ENCODE measurements around the gene NBEAL2.

The NBEAL2 gene

GRCh38 chr3:46979958-46980497 is 562 bp downstream of the NBEAL2 start:
- H3K27me3 Mint-ChIP-seq (ENCODE audit: low read depth), result no peaks in the 10 kb centered on the region
- peaks cover 18% of the 10 kb centered on the region for H3K36me3 Mint-ChIP-seq (ENCODE audit: low read depth)
- DNase-seq (ENCODE audit: low spot score), result no peak
- peak overlapping the region; percentile 89 for H3K4me3 Mint-ChIP-seq
- H3K9me3 Mint-ChIP-seq, result no peaks in the 10 kb centered on the region
- peak overlapping the region; percentile 73 for H3K27ac Mint-ChIP-seq
- peaks cover 43% of the 10 kb centered on the region for H3K4me1 Mint-ChIP-seq (ENCODE audit: low read depth)

GRCh38 chr3:46981932-46982471 is 2.5 kb downstream of the NBEAL2 start:
- peaks cover 56% of the 10 kb centered on the region for H3K4me1 Mint-ChIP-seq (ENCODE audit: low read depth)
- no peaks in the 10 kb centered on the region for H3K27me3 Mint-ChIP-seq (ENCODE audit: low read depth)
- no peaks in the 10 kb centered on the region for H3K9me3 Mint-ChIP-seq
- peak overlapping the region; percentile 89 for H3K4me3 Mint-ChIP-seq
- H3K36me3 Mint-ChIP-seq (ENCODE audit: low read depth), result peaks cover 24% of the 10 kb centered on the region
- DNase-seq (ENCODE audit: low spot score), result no peak
- H3K27ac Mint-ChIP-seq, result peak overlapping the region; percentile 71

- peak overlapping the region; percentile 18 for H3K4me3 Mint-ChIP-seq
- H3K27me3 Mint-ChIP-seq (ENCODE audit: low read depth), result no peaks in the 10 kb centered on the region
- H3K27ac Mint-ChIP-seq, result peak overlapping the region; percentile 61
- H3K9me3 Mint-ChIP-seq, result no peaks in the 10 kb centered on the region
- no peak for DNase-seq (ENCODE audit: low spot score)
- H3K36me3 Mint-ChIP-seq (ENCODE audit: low read depth), result peaks cover 27% of the 10 kb centered on the region
- peaks cover 59% of the 10 kb centered on the region for H3K4me1 Mint-ChIP-seq (ENCODE audit: low read depth)
Measured at GRCh38 chr3:46982546-46982945, 3.1 kb downstream of the NBEAL2 start.

GRCh38 chr3:46984591-46985459 is 5.4 kb downstream of the NBEAL2 start:
- H3K36me3 Mint-ChIP-seq (ENCODE audit: low read depth), result peaks cover 39% of the 10 kb centered on the region
- no peak overlapping the region for H3K4me3 Mint-ChIP-seq
- DNase-seq (ENCODE audit: low spot score), result no peak
- H3K27ac Mint-ChIP-seq, result peak overlapping the region; percentile 31
- peaks cover 71% of the 10 kb centered on the region for H3K4me1 Mint-ChIP-seq (ENCODE audit: low read depth)
- no peaks in the 10 kb centered on the region for H3K27me3 Mint-ChIP-seq (ENCODE audit: low read depth)
- H3K9me3 Mint-ChIP-seq, result no peaks in the 10 kb centered on the region

GRCh38 chr3:46985588-46985987 is 6.1 kb downstream of the NBEAL2 start:
- H3K27me3 Mint-ChIP-seq (ENCODE audit: low read depth), result no peaks in the 10 kb centered on the region
- H3K9me3 Mint-ChIP-seq, result no peaks in the 10 kb centered on the region
- no peak for DNase-seq (ENCODE audit: low spot score)
- H3K4me3 Mint-ChIP-seq, result peak overlapping the region; percentile 89
- H3K27ac Mint-ChIP-seq, result peak overlapping the region; percentile 91
- peaks cover 45% of the 10 kb centered on the region for H3K36me3 Mint-ChIP-seq (ENCODE audit: low read depth)
- H3K4me1 Mint-ChIP-seq (ENCODE audit: low read depth), result peaks cover 77% of the 10 kb centered on the region

GRCh38 chr3:46986055-46986730 is 6.7 kb downstream of the NBEAL2 start:
- Mint-ChIP-seq H3K4me1 (ENCODE audit: low read depth) (peaks cover 79% of the 10 kb centered on the region), H3K27ac (peak overlapping the region; percentile 91), H3K9me3 (no peaks in the 10 kb centered on the region), H3K27me3 (ENCODE audit: low read depth) (no peaks in the 10 kb centered on the region), H3K4me3 (peak overlapping the region; percentile 89), H3K36me3 (ENCODE audit: low read depth) (peaks cover 47% of the 10 kb centered on the region)
- DNase-seq (ENCODE audit: low spot score), result no peak

GRCh38 chr3:46986782-46987310 is 7.4 kb downstream of the NBEAL2 start:
- Mint-ChIP-seq H3K36me3 (ENCODE audit: low read depth) (peaks cover 48% of the 10 kb centered on the region), H3K9me3 (no peaks in the 10 kb centered on the region), H3K27me3 (ENCODE audit: low read depth) (no peaks in the 10 kb centered on the region), H3K4me3 (peak overlapping the region; percentile 89), H3K27ac (peak overlapping the region; percentile 91), H3K4me1 (ENCODE audit: low read depth) (peaks cover 74% of the 10 kb centered on the region)
- DNase-seq (ENCODE audit: low spot score), result no peak

- peaks cover 50% of the 10 kb centered on the region for H3K36me3 Mint-ChIP-seq (ENCODE audit: low read depth)
- peak overlapping the region; percentile 89 for H3K4me3 Mint-ChIP-seq
- H3K9me3 Mint-ChIP-seq, result no peaks in the 10 kb centered on the region
- peak overlapping the region; percentile 91 for H3K27ac Mint-ChIP-seq
- peaks cover 74% of the 10 kb centered on the region for H3K4me1 Mint-ChIP-seq (ENCODE audit: low read depth)
- no peaks in the 10 kb centered on the region for H3K27me3 Mint-ChIP-seq (ENCODE audit: low read depth)
- DNase-seq (ENCODE audit: low spot score), result no peak
Measured at GRCh38 chr3:46987319-46987742, 7.9 kb downstream of the NBEAL2 start.

- peaks cover 49% of the 10 kb centered on the region for H3K36me3 Mint-ChIP-seq (ENCODE audit: low read depth)
- H3K9me3 Mint-ChIP-seq, result no peaks in the 10 kb centered on the region
- H3K4me1 Mint-ChIP-seq (ENCODE audit: low read depth), result peaks cover 69% of the 10 kb centered on the region
- H3K27me3 Mint-ChIP-seq (ENCODE audit: low read depth), result no peaks in the 10 kb centered on the region
- H3K4me3 Mint-ChIP-seq, result peak overlapping the region; percentile 89
- H3K27ac Mint-ChIP-seq, result peak overlapping the region; percentile 91
- DNase-seq (ENCODE audit: low spot score), result peak; percentile 84
Measured at GRCh38 chr3:46987743-46988401, 8.4 kb downstream of the NBEAL2 start.

- H3K27me3 Mint-ChIP-seq (ENCODE audit: low read depth), result no peaks in the 10 kb centered on the region
- no peaks in the 10 kb centered on the region for H3K9me3 Mint-ChIP-seq
- no peak for DNase-seq (ENCODE audit: low spot score)
- peak overlapping the region; percentile 89 for H3K4me3 Mint-ChIP-seq
- peak overlapping the region; percentile 91 for H3K27ac Mint-ChIP-seq
- peaks cover 66% of the 10 kb centered on the region for H3K4me1 Mint-ChIP-seq (ENCODE audit: low read depth)
- H3K36me3 Mint-ChIP-seq (ENCODE audit: low read depth), result peaks cover 49% of the 10 kb centered on the region
Measured at GRCh38 chr3:46988616-46989015, 9.2 kb downstream of the NBEAL2 start.

- Mint-ChIP-seq H3K36me3 (ENCODE audit: low read depth) (peaks cover 51% of the 10 kb centered on the region), H3K27me3 (ENCODE audit: low read depth) (no peaks in the 10 kb centered on the region), H3K4me1 (ENCODE audit: low read depth) (peaks cover 63% of the 10 kb centered on the region), H3K9me3 (no peaks in the 10 kb centered on the region), H3K4me3 (peak overlapping the region; percentile 89), H3K27ac (peak overlapping the region; percentile 91)
- DNase-seq (ENCODE audit: low spot score), result no peak
Measured at GRCh38 chr3:46989146-46989810, 9.8 kb downstream of the NBEAL2 start.

GRCh38 chr3:46990573-46991374 is 11.3 kb downstream of the NBEAL2 start:
- DNase-seq (ENCODE audit: low spot score), result no peak
- Mint-ChIP-seq H3K27me3 (ENCODE audit: low read depth) (no peaks in the 10 kb centered on the region), H3K36me3 (ENCODE audit: low read depth) (peaks cover 45% of the 10 kb centered on the region), H3K27ac (peak overlapping the region; percentile 62), H3K4me3 (no peak overlapping the region), H3K4me1 (ENCODE audit: low read depth) (peaks cover 53% of the 10 kb centered on the region), H3K9me3 (no peaks in the 10 kb centered on the region)
